Measurements from ENCODE around the gene KCNJ11. TPM values are rescaled to one million over a fixed set of nuclear protein-coding genes. Genes with fewer than 3 reads are reported as not detected.

The KCNJ11 gene
- total RNA-seq, 1 experiment from 2014 or later = 7.5 TPM

DNA sequence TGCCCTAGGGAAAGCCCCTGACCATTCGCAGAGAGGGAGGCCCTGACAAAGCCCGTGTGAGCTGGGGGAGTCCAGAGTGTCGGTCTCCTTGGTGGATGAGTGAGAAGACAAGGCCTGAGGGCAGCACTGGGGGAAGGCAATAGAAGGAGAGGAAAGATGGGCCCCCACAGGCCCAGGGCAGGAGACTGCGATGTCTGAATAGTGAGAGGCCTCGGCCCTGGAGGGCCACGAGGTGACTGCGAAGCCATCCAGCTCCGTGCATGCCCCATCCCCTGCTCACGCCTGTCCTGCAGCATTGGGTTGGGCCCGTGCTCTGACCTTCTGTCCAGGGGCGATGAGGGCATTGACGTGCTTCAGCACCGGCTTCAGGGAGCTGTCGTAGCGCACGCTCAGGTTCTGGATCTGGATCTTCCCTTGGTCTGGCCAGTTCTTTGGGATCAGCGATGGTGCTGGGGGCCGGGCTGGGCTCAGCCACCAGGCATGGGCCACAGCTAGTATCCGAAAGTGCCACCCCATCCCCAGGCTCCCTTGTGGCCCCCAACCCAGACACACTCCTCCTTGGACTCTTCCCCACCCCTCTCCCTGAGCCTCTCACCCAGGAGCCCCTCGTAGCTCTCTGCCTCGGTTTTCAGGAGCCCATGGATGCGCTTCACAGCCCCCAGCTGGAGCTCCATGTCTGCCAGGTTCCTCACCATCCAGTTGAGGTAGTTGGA lies 8.3 kb upstream of the KCNJ11 start:
- no TSS peak for BruUV-seq (replicated peaks)
- ChIA-PET RAD21 (ENCODE audit: low non-redundant PET in 1 of 2, low total read pairs in 2 of 2, uncharacterized antibody in 2 of 2, unreplicated experiment in 2 of 2) (no interaction called here), POLR2A (no interaction called here), CTCF (interaction anchor here (1.4 kb wide), 1 partner anchor 76 kb away, joined by 3 read pairs; no protein-coding TSS in a partner anchor)
- TF ChIP-seq, protein P1, sequence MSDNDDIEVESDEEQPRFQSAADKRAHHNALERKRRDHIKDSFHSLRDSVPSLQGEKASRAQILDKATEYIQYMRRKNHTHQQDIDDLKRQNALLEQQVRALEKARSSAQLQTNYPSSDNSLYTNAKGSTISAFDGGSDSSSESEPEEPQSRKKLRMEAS (IDR thresholded peaks at IDR 0.05) = no peak
- no peak for TF ChIP-seq POLR2A (IDR thresholded peaks at IDR 0.05; ENCODE audit: borderline replicate concordance, extremely low read depth, insufficient read depth, insufficient read length)
- no peak for TF ChIP-seq JUND (IDR thresholded peaks at IDR 0.05)
- TF ChIP-seq CEBPB (IDR thresholded peaks at IDR 0.05; ENCODE audit: low read depth) = no peak
- TF ChIP-seq POLR2AphosphoS5 (IDR thresholded peaks at IDR 0.05; ENCODE audit: low read depth, low read length) = no peak
- no peak for TF ChIP-seq YY1 (IDR thresholded peaks at IDR 0.05; ENCODE audit: extremely low read depth, insufficient replicate concordance, low read depth, low read length)
- TF ChIP-seq EZH2phosphoT487 (IDR thresholded peaks at IDR 0.05; ENCODE audit: borderline replicate concordance) = no peak
- TF ChIP-seq SP1 (IDR thresholded peaks at IDR 0.05; ENCODE audit: low read depth) = no peak
- no peak for TF ChIP-seq EGR1 (IDR thresholded peaks at IDR 0.05; ENCODE audit: low read depth)
- TF ChIP-seq FOSL1 (IDR thresholded peaks at IDR 0.05; ENCODE audit: low read depth) = no peak
- TF ChIP-seq, protein P2, sequence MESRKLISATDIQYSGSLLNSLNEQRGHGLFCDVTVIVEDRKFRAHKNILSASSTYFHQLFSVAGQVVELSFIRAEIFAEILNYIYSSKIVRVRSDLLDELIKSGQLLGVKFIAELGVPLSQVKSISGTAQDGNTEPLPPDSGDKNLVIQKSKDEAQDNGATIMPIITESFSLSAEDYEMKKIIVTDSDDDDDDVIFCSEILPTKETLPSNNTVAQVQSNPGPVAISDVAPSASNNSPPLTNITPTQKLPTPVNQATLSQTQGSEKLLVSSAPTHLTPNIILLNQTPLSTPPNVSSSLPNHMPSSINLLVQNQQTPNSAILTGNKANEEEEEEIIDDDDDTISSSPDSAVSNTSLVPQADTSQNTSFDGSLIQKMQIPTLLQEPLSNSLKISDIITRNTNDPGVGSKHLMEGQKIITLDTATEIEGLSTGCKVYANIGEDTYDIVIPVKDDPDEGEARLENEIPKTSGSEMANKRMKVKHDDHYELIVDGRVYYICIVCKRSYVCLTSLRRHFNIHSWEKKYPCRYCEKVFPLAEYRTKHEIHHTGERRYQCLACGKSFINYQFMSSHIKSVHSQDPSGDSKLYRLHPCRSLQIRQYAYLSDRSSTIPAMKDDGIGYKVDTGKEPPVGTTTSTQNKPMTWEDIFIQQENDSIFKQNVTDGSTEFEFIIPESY (IDR thresholded peaks at IDR 0.05; ENCODE audit: extremely low read depth, insufficient replicate concordance, low read length) = no peak
- TF ChIP-seq, protein P3, sequence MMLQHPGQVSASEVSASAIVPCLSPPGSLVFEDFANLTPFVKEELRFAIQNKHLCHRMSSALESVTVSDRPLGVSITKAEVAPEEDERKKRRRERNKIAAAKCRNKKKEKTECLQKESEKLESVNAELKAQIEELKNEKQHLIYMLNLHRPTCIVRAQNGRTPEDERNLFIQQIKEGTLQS (IDR thresholded peaks at IDR 0.05) = no peak
- no peak for TF ChIP-seq ELF1 (IDR thresholded peaks at IDR 0.05; ENCODE audit: borderline replicate concordance, low read depth)
- TF ChIP-seq ZFX (IDR thresholded peaks at IDR 0.05) = no peak
- TF ChIP-seq EZH2 (IDR thresholded peaks at IDR 0.05) = no peak
- TF ChIP-seq TCF7L2 (IDR thresholded peaks at IDR 0.05; ENCODE audit: borderline replicate concordance, extremely low read depth, insufficient read depth, insufficient read length) = no peak
- Histone ChIP-seq H3K4me3 (replicated peaks in 1 of 2; ENCODE audit: low read depth in 1 of 2, low read length in 2 of 2) (no peak overlapping the region), H2AFZ (ENCODE audit: low read depth, low read length, poor library complexity, severe bottlenecking) (no peak overlapping the region), H3K36me3 (ENCODE audit: control insufficient read depth in 1 of 2, insufficient read depth in 2 of 2, low read length in 2 of 2) (no peaks in the 10 kb centered on the region), H3K9me3 (ENCODE audit: control insufficient read depth in 1 of 2, insufficient read depth in 1 of 2, low read depth in 1 of 2, low read length in 2 of 2) (no peaks in the 10 kb centered on the region), H3K9ac (ENCODE audit: low read length) (no peak overlapping the region), H3K4me1 (ENCODE audit: control insufficient read depth in 1 of 2, insufficient read depth in 2 of 2, low read length in 2 of 2) (peaks cover 3 to 7% of the 10 kb centered on the region in 2 experiments; a peak in 2 of 4 replicates), H4K20me1 (ENCODE audit: insufficient read depth) (no peaks in the 10 kb centered on the region), H3K4me2 (ENCODE audit: low read length) (no peak overlapping the region), H3K27me3 (ENCODE audit: insufficient read depth, low read length) (no peaks in the 10 kb centered on the region), H3K27ac (ENCODE audit: low read depth, low read length) (no peak overlapping the region), H3K79me2 (ENCODE audit: insufficient read depth, low read length) (no peaks in the 10 kb centered on the region), H3K9me2 (ENCODE audit: insufficient read depth) (no peaks in the 10 kb centered on the region)
- intact Hi-C loops (cut with micrococcal nuclease) = no loop called here
- DNase-seq (ENCODE audit: low read depth, low spot score) (no peak), ATAC-seq (no peak)

Measured in HCT116 (cell line).